ENCODE data around the gene MAJIN. TPM values are rescaled to one million over a fixed set of nuclear protein-coding genes. Genes with fewer than 3 reads are reported as not detected.

MAJIN gene
- total RNA-seq, 1 experiment from 2014 or later: not detected

GRCh38 chr11:64930340-64930739 is 41.6 kb downstream of the MAJIN start:
- intact Hi-C loops (cut with micrococcal nuclease; ENCODE audit: unreplicated experiment): no loop called here
- no peaks in the 10 kb centered on the region for H3K27me3 Mint-ChIP-seq (ENCODE audit: insufficient read depth, unreplicated experiment)
- no peak for TF ChIP-seq CTCF (IDR thresholded peaks at IDR 0.05; ENCODE audit: insufficient read depth in 1 of 2, low read depth in 1 of 2, low read length in 1 of 2, severe bottlenecking in 1 of 2, unreplicated experiment in 1 of 2)
- H3K36me3 ChIP-seq (ENCODE audit: control insufficient read depth, insufficient read depth, low read length): no peaks in the 10 kb centered on the region
- no peaks in the 10 kb centered on the region for H3K27me3 ChIP-seq (replicated peaks; ENCODE audit: control insufficient read depth, insufficient read depth, low read length)
- POLR2A ChIA-PET: no interaction called here
- peaks cover 11% of the 10 kb centered on the region for H3K36me3 Mint-ChIP-seq (ENCODE audit: insufficient read depth, unreplicated experiment)
- no peaks in the 10 kb centered on the region for H3K9me3 ChIP-seq
- H3K4me1 ChIP-seq: peaks cover 13% of the 10 kb centered on the region
- no peak overlapping the region for H3K4me3 ChIP-seq (ENCODE audit: low read depth, low read length)
- no TSS peak for BruUV-seq (replicated peaks)
- H3K27ac Mint-ChIP-seq (ENCODE audit: unreplicated experiment): no peak overlapping the region
- no peak for DNase-seq
- CTCF ChIA-PET: no interaction called here
- peaks cover 14% of the 10 kb centered on the region for H3K4me1 Mint-ChIP-seq (ENCODE audit: low read depth, unreplicated experiment)
- H3K9me3 Mint-ChIP-seq (ENCODE audit: unreplicated experiment): no peaks in the 10 kb centered on the region
- no peak overlapping the region for H3K4me3 Mint-ChIP-seq (ENCODE audit: unreplicated experiment)

GRCh38 chr11:64929625-64930024 is 42.3 kb downstream of the MAJIN start:
- H3K27me3 Mint-ChIP-seq (ENCODE audit: insufficient read depth, unreplicated experiment): no peaks in the 10 kb centered on the region
- peaks cover 11% of the 10 kb centered on the region for H3K36me3 Mint-ChIP-seq (ENCODE audit: insufficient read depth, unreplicated experiment)
- peaks cover 7% of the 10 kb centered on the region for H3K4me1 Mint-ChIP-seq (ENCODE audit: low read depth, unreplicated experiment)
- Histone ChIP-seq H3K4me1 (peaks cover 6% of the 10 kb centered on the region), H3K9me3 (no peaks in the 10 kb centered on the region), H3K27me3 (replicated peaks; ENCODE audit: control insufficient read depth, insufficient read depth, low read length) (no peaks in the 10 kb centered on the region), H3K4me3 (ENCODE audit: low read depth, low read length) (no peak overlapping the region), H3K36me3 (ENCODE audit: control insufficient read depth, insufficient read depth, low read length) (no peaks in the 10 kb centered on the region)
- intact Hi-C loops (cut with micrococcal nuclease; ENCODE audit: unreplicated experiment): no loop called here
- no peak for TF ChIP-seq CTCF (IDR thresholded peaks at IDR 0.05; ENCODE audit: insufficient read depth in 1 of 2, low read depth in 1 of 2, low read length in 1 of 2, severe bottlenecking in 1 of 2, unreplicated experiment in 1 of 2)
- BruUV-seq (replicated peaks): no TSS peak
- CTCF ChIA-PET: interaction anchor here (0.6 kb wide), 2 partner anchors 16 to 60 kb away, joined by 4 to 9 read pairs; no protein-coding TSS in a partner anchor
- H3K27ac Mint-ChIP-seq (ENCODE audit: unreplicated experiment): no peak overlapping the region
- POLR2A ChIA-PET: no interaction called here
- H3K9me3 Mint-ChIP-seq (ENCODE audit: unreplicated experiment): no peaks in the 10 kb centered on the region
- DNase-seq: no peak
- H3K4me3 Mint-ChIP-seq (ENCODE audit: unreplicated experiment): no peak overlapping the region

- no peak overlapping the region for H3K4me3 ChIP-seq (ENCODE audit: low read depth, low read length)
- H3K4me1 Mint-ChIP-seq (ENCODE audit: low read depth, unreplicated experiment): peaks cover 6% of the 10 kb centered on the region
- no peaks in the 10 kb centered on the region for H3K27me3 ChIP-seq (replicated peaks; ENCODE audit: control insufficient read depth, insufficient read depth, low read length)
- H3K9me3 Mint-ChIP-seq (ENCODE audit: unreplicated experiment): no peaks in the 10 kb centered on the region
- no peaks in the 10 kb centered on the region for H3K27me3 Mint-ChIP-seq (ENCODE audit: insufficient read depth, unreplicated experiment)
- H3K4me1 ChIP-seq: no peaks in the 10 kb centered on the region
- H3K27ac Mint-ChIP-seq (ENCODE audit: unreplicated experiment): no peak overlapping the region
- no peak overlapping the region for H3K4me3 Mint-ChIP-seq (ENCODE audit: unreplicated experiment)
- intact Hi-C loops (cut with micrococcal nuclease; ENCODE audit: unreplicated experiment): no loop called here
- H3K36me3 ChIP-seq (ENCODE audit: control insufficient read depth, insufficient read depth, low read length): no peaks in the 10 kb centered on the region
- BruUV-seq (replicated peaks): no TSS peak
- CTCF ChIA-PET: no interaction called here
- H3K9me3 ChIP-seq: no peaks in the 10 kb centered on the region
- TF ChIP-seq CTCF (IDR thresholded peaks at IDR 0.05; ENCODE audit: insufficient read depth in 1 of 2, low read depth in 1 of 2, low read length in 1 of 2, severe bottlenecking in 1 of 2, unreplicated experiment in 1 of 2): no peak
- peaks cover 17% of the 10 kb centered on the region for H3K36me3 Mint-ChIP-seq (ENCODE audit: insufficient read depth, unreplicated experiment)
- DNase-seq: no peak
- POLR2A ChIA-PET: no interaction called here
Measured at GRCh38 chr11:64928957-64929356, 43.0 kb downstream of the MAJIN start.
